ENCODE results near the gene CXCL1. TPM values are rescaled to one million over a fixed set of nuclear protein-coding genes. Genes with fewer than 3 reads are reported as not detected.
A peak's percentile ranks its signal among the peaks of the same experiment; 100 is the strongest.
"Not testable (repeated sequence)": the region's sequence is repeated elsewhere in the genome, so short reads cannot be mapped to it uniquely, and the experiment has no call there.

The CXCL1 gene
- total RNA-seq, 1 experiment from 2014 or later: 5.7 TPM

DNA sequence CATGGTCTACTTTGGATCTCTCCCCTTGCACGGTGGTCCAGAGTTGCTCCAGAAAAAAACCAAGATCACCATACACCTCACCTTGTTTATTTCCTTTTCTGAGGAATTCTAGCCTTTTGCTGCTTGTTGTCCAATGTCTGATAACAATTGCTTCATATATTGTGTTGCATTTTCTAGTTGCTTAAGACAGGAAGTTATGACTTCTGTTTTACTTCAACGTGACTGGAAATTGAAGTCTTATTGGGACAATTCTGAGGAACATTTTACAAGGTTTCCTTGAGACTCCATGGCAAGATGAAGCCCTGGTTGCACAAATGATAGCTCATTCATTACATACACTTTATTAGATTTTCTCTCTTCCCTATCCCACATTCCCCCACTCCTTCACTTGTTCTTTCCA lies 5.2 kb downstream of the CXCL1 start:
- no peak for DNase-seq (ENCODE audit: low read depth)

DNA sequence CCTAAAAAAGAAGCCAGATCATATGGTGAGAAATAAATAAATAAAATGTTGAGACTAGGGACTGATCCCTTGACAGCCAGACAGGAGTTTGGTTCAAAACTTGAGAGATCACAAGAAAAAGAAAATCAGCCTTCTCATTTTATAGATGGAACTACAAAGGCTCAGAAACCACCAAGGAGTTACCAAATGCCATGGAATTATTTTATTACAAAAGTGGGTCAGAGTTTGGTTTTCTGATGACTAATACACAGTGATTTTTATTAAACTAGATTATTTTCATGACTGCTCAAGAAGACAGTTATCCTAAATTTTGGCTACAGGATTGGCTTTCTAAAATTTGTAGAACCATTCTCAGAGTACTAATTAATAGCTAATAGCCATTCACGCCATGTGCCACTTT lies 6.2 kb downstream of the CXCL1 start:
- DNase-seq (ENCODE audit: low read depth): peak; percentile 33

GRCh38 chr4:73883306-73883705 lies 14.1 kb downstream of the CXCL1 start:
- peak; percentile 75 for DNase-seq (ENCODE audit: low read depth)

GRCh38 chr4:73885574-73886267 lies 16.5 kb downstream of the CXCL1 start:
- peak; percentile 62 for DNase-seq (ENCODE audit: low read depth)

GRCh38 chr4:73891326-73891725 lies 22.1 kb downstream of the CXCL1 start:
- no peak for DNase-seq (ENCODE audit: low read depth)

DNA sequence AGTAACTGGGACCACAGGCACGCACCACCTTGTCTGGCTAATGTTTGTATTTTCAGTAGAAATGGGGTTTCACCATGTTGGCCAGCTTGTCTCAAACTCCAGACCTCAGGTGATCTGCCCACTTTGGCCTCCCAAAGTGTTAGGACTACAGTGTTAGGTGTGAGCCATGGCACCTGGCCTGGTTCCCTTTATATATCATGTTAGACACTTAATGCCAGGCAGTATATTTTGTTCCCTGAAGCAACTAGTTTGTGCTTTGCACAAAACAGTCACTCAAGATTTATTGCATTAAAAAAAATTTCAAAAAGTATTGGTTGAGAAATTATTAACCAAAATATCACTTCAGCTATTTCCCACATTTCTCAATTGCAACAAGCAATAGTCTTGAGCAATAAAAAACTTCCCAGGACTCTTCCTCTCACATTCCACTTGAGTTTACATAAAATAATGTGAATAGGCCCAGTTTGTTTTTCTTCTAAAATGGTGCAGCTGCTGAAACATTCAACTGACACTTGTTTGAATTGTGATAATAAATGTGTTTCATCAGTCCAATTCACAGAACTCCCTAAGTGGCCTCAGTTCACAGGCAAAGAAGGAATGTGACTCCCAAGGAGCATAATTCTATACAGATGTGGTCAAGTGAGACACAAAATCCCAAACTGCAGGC lies 22.7 kb downstream of the CXCL1 start:
- no peak for DNase-seq (ENCODE audit: low read depth)

DNA sequence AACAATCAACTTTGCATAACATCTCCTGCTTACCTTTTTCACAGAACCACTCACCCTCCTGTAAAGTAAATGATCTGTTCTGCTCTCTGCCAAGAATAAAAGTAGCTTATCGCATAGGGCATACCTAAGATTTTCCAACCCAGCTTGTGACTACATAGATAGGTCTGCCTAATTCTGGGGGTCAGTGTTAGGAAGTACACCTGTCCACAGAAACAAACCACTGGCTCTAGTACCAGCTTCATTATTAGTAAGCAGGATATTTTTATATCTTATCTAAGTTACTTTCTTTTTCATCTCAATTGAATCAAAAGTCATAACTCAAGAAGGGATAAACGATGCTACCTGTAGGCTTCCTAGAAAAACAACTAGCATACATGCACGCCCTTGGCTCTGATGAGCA lies 23.8 kb downstream of the CXCL1 start:
- no peak for DNase-seq (ENCODE audit: low read depth)

GRCh38 chr4:73894001-73894400 lies 24.8 kb downstream of the CXCL1 start:
- DNase-seq (ENCODE audit: low read depth): no peak

DNA sequence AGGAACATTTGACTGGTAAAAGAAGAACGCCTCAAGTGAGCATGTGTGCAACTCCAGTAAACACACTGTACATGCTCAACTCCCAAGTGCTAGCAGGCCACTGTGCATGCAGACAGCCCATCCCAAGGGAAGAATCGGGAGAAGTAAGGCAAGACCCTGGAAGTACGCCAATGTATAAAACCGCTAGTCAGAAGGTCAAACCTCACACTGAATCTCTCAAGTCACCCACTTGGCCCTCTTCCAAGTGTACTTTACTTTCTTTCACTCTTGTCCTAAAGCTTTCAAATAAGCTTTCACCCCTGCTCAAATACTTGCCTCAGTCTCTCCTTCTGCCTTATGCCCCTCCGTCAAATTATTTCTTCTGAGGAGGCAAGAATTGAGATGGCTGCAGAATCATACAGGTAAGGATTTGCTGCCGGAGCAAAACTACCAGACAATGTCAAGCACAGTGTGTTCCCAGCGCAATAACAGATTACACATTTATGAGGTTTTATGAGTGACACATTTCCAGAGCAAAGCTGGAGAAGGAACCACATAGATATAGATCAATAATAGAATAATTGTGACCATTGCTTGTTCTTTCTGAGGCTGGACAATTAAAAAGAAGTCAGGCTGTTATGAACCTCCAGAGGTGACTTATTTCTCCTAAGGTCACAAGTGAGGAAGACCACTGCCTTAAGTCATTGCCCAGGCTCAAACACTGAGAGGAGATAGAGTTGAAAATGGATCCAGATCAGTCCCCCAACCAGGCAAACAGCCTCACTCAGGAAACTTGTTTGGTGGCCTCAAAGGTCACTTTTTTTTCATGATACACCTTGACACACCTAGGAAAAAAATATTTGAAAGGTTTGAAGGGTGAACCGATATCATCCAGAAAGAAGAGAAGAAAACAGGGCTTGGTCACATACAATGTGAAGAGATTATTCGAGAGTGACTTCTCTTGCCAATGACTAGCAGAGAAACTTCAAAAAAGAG lies 26.3 kb downstream of the CXCL1 start:
- DNase-seq (ENCODE audit: low read depth): peak; percentile 50

- no peak for DNase-seq (ENCODE audit: low read depth)
Observed at GRCh38 chr4:73896416-73896815, 27.2 kb downstream of the CXCL1 start.

- DNase-seq (ENCODE audit: low read depth): no peak
Observed at GRCh38 chr4:73897380-73898136, 28.4 kb downstream of the CXCL1 start.

DNA sequence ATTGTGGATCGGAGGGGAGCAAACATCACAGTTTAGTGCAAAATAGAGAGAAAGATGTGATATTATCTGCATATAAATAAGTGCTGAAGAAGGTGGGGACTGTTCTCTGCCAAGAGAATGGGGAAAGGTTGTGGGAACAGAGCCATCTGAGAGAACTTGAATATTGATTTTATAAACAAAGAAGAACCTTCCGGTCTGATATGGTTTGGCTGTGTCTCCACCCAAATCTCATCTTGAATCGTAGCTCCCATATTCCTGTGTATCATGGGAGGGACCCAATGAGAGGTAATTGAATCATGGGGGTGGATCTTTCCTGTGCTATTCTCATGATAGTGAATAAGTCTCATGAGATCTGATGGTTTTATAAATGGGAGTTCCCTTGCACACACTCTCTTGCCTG lies 30.1 kb downstream of the CXCL1 start:
- DNase-seq (ENCODE audit: low read depth): not testable (repeated sequence)

GRCh38 chr4:73901031-73901430 lies 31.8 kb downstream of the CXCL1 start:
- DNase-seq (ENCODE audit: low read depth): peak; percentile 47

GRCh38 chr4:73902038-73902637 lies 32.9 kb downstream of the CXCL1 start:
- peak; percentile 19 for DNase-seq (ENCODE audit: low read depth)

DNA sequence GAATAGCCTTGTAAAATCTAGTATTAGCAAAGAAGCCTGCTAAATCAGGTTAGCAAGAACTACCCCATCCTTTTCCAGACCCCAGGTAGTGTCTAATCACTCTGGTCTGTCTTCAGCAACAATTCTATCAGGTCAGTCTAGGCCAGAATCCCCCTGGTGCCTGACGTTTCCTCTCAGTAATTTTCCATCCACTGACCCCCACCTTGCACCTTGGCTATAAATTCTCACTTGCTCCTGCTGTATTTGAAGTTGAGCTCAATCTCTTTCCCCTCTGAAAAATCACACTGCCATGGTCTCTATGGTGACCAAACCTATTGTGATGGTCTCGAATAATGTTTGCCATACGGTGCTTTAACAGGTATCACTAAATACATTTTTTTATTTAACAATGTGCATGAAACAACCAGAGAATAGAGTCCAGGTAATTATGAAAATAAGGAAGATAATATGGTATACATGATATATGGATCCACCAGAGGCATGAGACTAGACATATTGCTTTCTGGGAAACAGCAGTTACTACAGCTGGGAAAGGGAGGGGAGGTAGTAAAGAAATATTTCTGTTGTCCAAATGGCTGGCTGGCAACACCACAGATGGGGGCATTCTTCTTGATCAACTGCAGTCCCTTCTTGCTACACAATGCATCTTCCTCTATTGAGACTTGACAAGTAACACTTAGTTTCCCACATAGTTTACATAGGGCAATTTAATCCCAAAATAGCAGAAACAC lies 33.8 kb downstream of the CXCL1 start:
- DNase-seq (ENCODE audit: low read depth): no peak

- DNase-seq (ENCODE audit: low read depth): peak; percentile 34
Observed at GRCh38 chr4:73904491-73904890, 35.3 kb downstream of the CXCL1 start.

GRCh38 chr4:73908965-73909364 lies 39.8 kb downstream of the CXCL1 start:
- DNase-seq (ENCODE audit: low read depth): no peak

GRCh38 chr4:73911746-73912145 lies 42.6 kb downstream of the CXCL1 start:
- DNase-seq (ENCODE audit: low read depth): no peak

DNA sequence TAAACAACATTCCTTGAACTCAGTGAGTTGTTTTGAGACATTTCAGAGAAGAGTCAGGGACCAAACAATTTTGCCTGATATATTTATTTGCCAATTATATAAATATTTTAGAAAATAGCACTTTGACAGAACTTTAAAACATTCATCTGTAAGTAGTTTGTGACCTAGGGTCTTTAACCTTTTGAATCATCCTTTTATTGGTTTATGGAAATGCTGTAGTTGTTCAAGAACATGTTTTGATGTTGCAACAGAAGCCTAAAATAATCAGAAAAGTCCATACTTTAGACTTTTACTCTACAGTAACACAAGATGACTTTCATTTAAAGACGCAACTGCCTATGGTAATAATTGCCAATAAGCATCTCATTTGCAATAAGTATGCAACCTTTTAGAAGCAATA lies 43.0 kb downstream of the CXCL1 start:
- DNase-seq (ENCODE audit: low read depth): no peak

- DNase-seq (ENCODE audit: low read depth): no peak
Observed at GRCh38 chr4:73914071-73914470, 44.9 kb downstream of the CXCL1 start.

Data from M059J (cell line).